ENCODE results near the gene GNRH2. TPM values are rescaled to one million over a fixed set of nuclear protein-coding genes. Genes with fewer than 3 reads are reported as not detected.

Gene GNRH2
- polyA plus RNA-seq, 1 donor (not counting 4 experiments of a cell fraction or from before 2014, with no cell fraction given) = 0.18 TPM

- Histone ChIP-seq H3K4me2 (ENCODE audit: control insufficient read depth, extremely low read depth, insufficient read depth, low read depth, low read length) (no peak overlapping the region), H3K4me1 (ENCODE audit: control insufficient read depth, extremely low read depth, insufficient read depth, low read length) (no peaks in the 10 kb centered on the region), H3K36me3 (ENCODE audit: control insufficient read depth in 2 of 2, extremely low read depth in 1 of 2, insufficient read depth in 2 of 2, low read length in 2 of 2) (peaks cover 33 to 39% of the 10 kb centered on the region in 2 experiments), H3K79me2 (ENCODE audit: control insufficient read depth, insufficient read depth, low read length) (no peaks in the 10 kb centered on the region), H3K9ac (ENCODE audit: control insufficient read depth, extremely low read depth, insufficient read depth, low read length) (no peak overlapping the region), H3K9me1 (ENCODE audit: control insufficient read depth, extremely low read depth, insufficient read depth, low read length) (no peaks in the 10 kb centered on the region), H3K4me3 (ENCODE audit: control insufficient read depth in 2 of 3, extremely low read depth in 1 of 3, insufficient read depth in 2 of 3, low read depth in 1 of 3, low read length in 3 of 3) (no peak overlapping the region), H3K9me3 (ENCODE audit: control insufficient read depth, low read depth, low read length) (no peaks in the 10 kb centered on the region), H2AFZ (ENCODE audit: control insufficient read depth, low read length) (no peak overlapping the region), H3K27ac (ENCODE audit: control insufficient read depth, insufficient read depth, low read length) (no peak overlapping the region), H3K27me3 (ENCODE audit: control insufficient read depth, extremely low read depth, insufficient read depth, low read length) (no peaks in the 10 kb centered on the region), H4K20me1 (ENCODE audit: control insufficient read depth, extremely low read depth, insufficient read depth, low read length) (no peaks in the 10 kb centered on the region)
- no peak for FAIRE-seq
- dilution Hi-C loops (cut with MboI; ENCODE audit: extremely low pct_ligation_motif_present, low sequenced_read_pairs) = no loop called here
- no peak for DNase-seq (ENCODE audit: low read depth, low spot score)
- no peak for TF ChIP-seq EZH2 (IDR thresholded peaks at IDR 0.05; ENCODE audit: low read length)
- no peak for TF ChIP-seq CTCF (optimal IDR thresholded peaks at IDR 0.05 in 1 of 3, IDR thresholded peaks at IDR 0.05 in 1 of 3, conservative IDR thresholded peaks at IDR 0.05 in 1 of 3; ENCODE audit: extremely low read depth in 1 of 3, insufficient read depth in 2 of 3, low read length in 3 of 3)
Measured at GRCh38 chr20:3032624-3033023, 10.8 kb upstream of the GNRH2 start.

- peaks cover 39 to 44% of the 10 kb centered on the region in 2 experiments for H3K36me3 ChIP-seq (ENCODE audit: control insufficient read depth in 2 of 2, extremely low read depth in 1 of 2, insufficient read depth in 2 of 2, low read length in 2 of 2)
- H3K4me2 ChIP-seq (ENCODE audit: control insufficient read depth, extremely low read depth, insufficient read depth, low read depth, low read length) = no peak overlapping the region
- DNase-seq (ENCODE audit: low read depth, low spot score) (no peak), FAIRE-seq (no peak)
- no peaks in the 10 kb centered on the region for H3K9me1 ChIP-seq (ENCODE audit: control insufficient read depth, extremely low read depth, insufficient read depth, low read length)
- TF ChIP-seq CTCF (optimal IDR thresholded peaks at IDR 0.05 in 1 of 3, IDR thresholded peaks at IDR 0.05 in 1 of 3, conservative IDR thresholded peaks at IDR 0.05 in 1 of 3; ENCODE audit: extremely low read depth in 1 of 3, insufficient read depth in 2 of 3, low read length in 3 of 3) = no peak
- no peak for TF ChIP-seq EZH2 (IDR thresholded peaks at IDR 0.05; ENCODE audit: low read length)
- dilution Hi-C loops (cut with MboI; ENCODE audit: extremely low pct_ligation_motif_present, low sequenced_read_pairs) = no loop called here
- H3K27me3 ChIP-seq (ENCODE audit: control insufficient read depth, extremely low read depth, insufficient read depth, low read length) = no peaks in the 10 kb centered on the region
- H3K9me3 ChIP-seq (ENCODE audit: control insufficient read depth, low read depth, low read length) = no peaks in the 10 kb centered on the region
- H3K4me1 ChIP-seq (ENCODE audit: control insufficient read depth, extremely low read depth, insufficient read depth, low read length) = no peaks in the 10 kb centered on the region
- H3K27ac ChIP-seq (ENCODE audit: control insufficient read depth, insufficient read depth, low read length) = no peak overlapping the region
- no peak overlapping the region for H3K9ac ChIP-seq (ENCODE audit: control insufficient read depth, extremely low read depth, insufficient read depth, low read length)
- H2AFZ ChIP-seq (ENCODE audit: control insufficient read depth, low read length) = no peak overlapping the region
- H4K20me1 ChIP-seq (ENCODE audit: control insufficient read depth, extremely low read depth, insufficient read depth, low read length) = no peaks in the 10 kb centered on the region
- no peak overlapping the region for H3K4me3 ChIP-seq (ENCODE audit: control insufficient read depth in 2 of 3, extremely low read depth in 1 of 3, insufficient read depth in 2 of 3, low read depth in 1 of 3, low read length in 3 of 3)
- H3K79me2 ChIP-seq (ENCODE audit: control insufficient read depth, insufficient read depth, low read length) = no peaks in the 10 kb centered on the region
Measured at GRCh38 chr20:3037654-3038053, 5.8 kb upstream of the GNRH2 start.

All from keratinocyte (primary cell).